GM19043 (cell line): Measurements from ENCODE around the gene PYGB.
"Not testable (repeated sequence)": the region's sequence is repeated elsewhere in the genome, so short reads cannot be mapped to it uniquely, and the experiment has no call there.

Experiments used
- ATAC-seq: cut with Tn5 transposase; IDR thresholded peaks from one replicate; pipeline ENCODE4 v1.9.1; 2021; ENCODE audit warnings: low read depth; ENCODE audit not compliant: unreplicated experiment

The PYGB gene

GRCh38 chr20:25229486-25230165 is 18.3 kb upstream of the PYGB start:
- ATAC-seq = no peak

GRCh38 chr20:25230166-25230831 is 17.6 kb upstream of the PYGB start:
- peak; percentile 86 for ATAC-seq

- ATAC-seq = no peak
Measured at GRCh38 chr20:25233016-25233772, 14.7 kb upstream of the PYGB start.

GRCh38 chr20:25234009-25234849 is 13.7 kb upstream of the PYGB start:
- ATAC-seq = not testable (repeated sequence)

- no peak for ATAC-seq
Measured at GRCh38 chr20:25236450-25237304, 11.2 kb upstream of the PYGB start.

GRCh38 chr20:25237610-25238318 is 10.1 kb upstream of the PYGB start:
- no peak for ATAC-seq

- ATAC-seq = no peak
Measured at GRCh38 chr20:25238319-25239037, 9.4 kb upstream of the PYGB start.

- ATAC-seq = peak; percentile 83
Measured at GRCh38 chr20:25239387-25240370, 8.2 kb upstream of the PYGB start.

- not testable (repeated sequence) for ATAC-seq
Measured at GRCh38 chr20:25240851-25241658, 6.8 kb upstream of the PYGB start.

GRCh38 chr20:25241659-25241955 is 6.3 kb upstream of the PYGB start:
- not testable (repeated sequence) for ATAC-seq

GRCh38 chr20:25242231-25242630 is 5.7 kb upstream of the PYGB start:
- no peak for ATAC-seq

GRCh38 chr20:25243416-25243979 is 4.4 kb upstream of the PYGB start:
- ATAC-seq = no peak

- no peak for ATAC-seq
Measured at GRCh38 chr20:25244976-25245375, 2.9 kb upstream of the PYGB start.

GRCh38 chr20:25245461-25245860 is 2.4 kb upstream of the PYGB start:
- no peak for ATAC-seq

GRCh38 chr20:25246182-25246999 is 1.5 kb upstream of the PYGB start:
- no peak for ATAC-seq
